GM23248 (cell line): ENCODE measurements around the gene ERI2. TPM values are rescaled to one million over a fixed set of nuclear protein-coding genes. Genes with fewer than 3 reads are reported as not detected.
"Not testable (repeated sequence)": the region's sequence is repeated elsewhere in the genome, so short reads cannot be mapped to it uniquely, and the experiment has no call there.

Experiments
- DNase-seq: peaks from one replicate; pipeline ENCODE4 v3.0.0-alpha.2; 2015
- H2AFZ ChIP-seq: fragments of 200-600 bp; sonication (generic); 2 replicates; pipeline ENCODE4 v1.6.1; 2016; ENCODE audit warnings: antibody characterized with exemption
- H3F3A ChIP-seq: fragments of 200-600 bp; sonication (generic); 2 replicates; pipeline ENCODE4 v1.6.1; 2016; ENCODE audit warnings: mild to moderate bottlenecking, antibody characterized with exemption, mixed run types; ENCODE audit not compliant: insufficient read depth
- H3K27ac ChIP-seq: fragments of 200-600 bp; sonication (generic); 2 replicates; pipeline ENCODE4 v1.5.1; 2016; ENCODE audit warnings: mild to moderate bottlenecking
- H3K27me3 ChIP-seq: fragments of 200-600 bp; sonication (generic); replicated peaks from 2 replicates; pipeline ENCODE4 v1.6.1; 2016; ENCODE audit warnings: mild to moderate bottlenecking; ENCODE audit not compliant: insufficient read depth
- H3K36me3 ChIP-seq: fragments of 200-600 bp; sonication (generic); 2 replicates; pipeline ENCODE4 v1.6.1; 2016; ENCODE audit warnings: low read depth, mild to moderate bottlenecking
- H3K4me1 ChIP-seq: fragments of 200-600 bp; sonication (generic); 2 replicates; pipeline ENCODE4 v1.6.1; 2016; ENCODE audit warnings: mild to moderate bottlenecking; ENCODE audit not compliant: insufficient read depth
- H3K4me2 ChIP-seq: fragments of 200-600 bp; sonication (generic); one replicate; pipeline ENCODE4 v1.6.1; 2016; ENCODE audit warnings: mild to moderate bottlenecking; ENCODE audit not compliant: unreplicated experiment
- H3K4me3 ChIP-seq: fragments of 200-600 bp; sonication (generic); 2 replicates; pipeline ENCODE4 v1.5.1; 2016; ENCODE audit warnings: mild to moderate bottlenecking
- H3K79me2 ChIP-seq: fragments of 200-600 bp; sonication (generic); 2 replicates; pipeline ENCODE4 v1.6.1; 2016; ENCODE audit warnings: mild to moderate bottlenecking; ENCODE audit not compliant: insufficient read depth
- H3K9ac ChIP-seq: fragments of 200-600 bp; sonication (generic); 2 replicates; pipeline ENCODE4 v1.6.1; 2016; ENCODE audit warnings: mild to moderate bottlenecking
- H3K9me2 ChIP-seq: fragments of 200-600 bp; sonication (generic); 2 replicates; pipeline ENCODE4 v1.6.1; 2016; ENCODE audit warnings: mixed run types, mild to moderate bottlenecking, moderate library complexity; ENCODE audit not compliant: insufficient read depth
- H3K9me3 ChIP-seq: fragments of 200-600 bp; sonication (generic); one replicate; pipeline ENCODE4 v1.6.1; 2017; ENCODE audit warnings: low read depth
- H4K20me1 ChIP-seq: fragments of 200-600 bp; sonication (generic); 2 replicates; pipeline ENCODE4 v1.6.0; 2016; ENCODE audit not compliant: insufficient read depth
- EZH2 ChIP-seq: fragments of 200-600 bp; sonication (generic); IDR thresholded peaks from 2 replicates; pipeline ENCODE4 v1.6.1; 2018; ENCODE audit warnings: antibody characterized with exemption, mild to moderate bottlenecking; ENCODE audit not compliant: insufficient read depth, poor library complexity, severe bottlenecking
- EZH2phosphoT487 ChIP-seq: fragments of 200-600 bp; sonication (generic); IDR thresholded peaks from 2 replicates; pipeline ENCODE4 v1.6.1; 2018; ENCODE audit warnings: antibody characterized with exemption, moderate library complexity, mild to moderate bottlenecking, low read depth; ENCODE audit not compliant: insufficient read depth
- WGBS, 2 experiments: methylation state at CpG; one replicate each; pipeline ENCODE4 v1.1.6; 2015 to 2017; ENCODE audit warnings: low lambda C conversion rate in 2 of 2, low coverage in 1 of 2; ENCODE audit errors: missing lambda C conversion rate in 2 of 2; 5-methylcytosine and 5-hydroxymethylcytosine counted together
- in situ Hi-C: fragments of 300-500 bp; cut with MboI; formaldehyde crosslinking; loops from 2 replicates; pipeline ENCODE4 v1.15.0; 2020
- polyA plus RNA-seq: library from polyadenylated mRNA; unstranded; fragments of >200 nt; fragmentation: Nextera tagmentation; extraction: Ambion mirVana; gene quantifications from 2 replicates; pipeline ENCODE4 v1.2.1, GENCODE V29; 2016
- total RNA-seq: library from RNA; depleted of rRNA; stranded (reverse); fragments of >200 nt; shearing (Covaris generic); gene quantifications from 2 replicates; pipeline ENCODE4 v1.2.3, GENCODE V29; 2014

Gene ERI2
- total and polyA plus RNA-seq, 2 experiments from 2014 or later, result 13.2 to 13.6 TPM

DNA sequence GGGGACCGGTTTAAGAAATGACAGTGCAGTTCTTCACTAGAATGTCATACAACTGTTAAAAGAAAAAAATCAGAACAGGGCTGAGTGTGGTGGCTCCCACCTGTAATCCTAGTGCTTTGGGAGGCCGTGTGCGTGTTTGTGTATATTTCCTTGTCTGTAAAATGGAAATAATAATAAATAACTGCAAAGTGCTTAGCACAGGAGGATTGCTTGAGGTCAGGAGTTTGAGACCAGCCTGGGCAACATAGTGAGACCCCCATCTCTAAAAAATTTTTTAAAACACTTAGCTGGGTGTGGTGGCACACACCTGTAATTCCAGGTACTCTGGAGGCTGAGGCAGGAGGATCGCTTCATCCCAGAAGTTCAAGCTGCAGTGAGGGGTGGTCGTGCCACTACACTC, 40.0 kb downstream of the ERI2 start:
- H3K9me2 ChIP-seq, result no peaks in the 10 kb centered on the region
- no peaks in the 10 kb centered on the region for H3K9me3 ChIP-seq
- in situ Hi-C loops, result no loop called here
- no peaks in the 10 kb centered on the region for H3K27me3 ChIP-seq
- no peak overlapping the region for H3K9ac ChIP-seq
- no peaks in the 10 kb centered on the region for H3K36me3 ChIP-seq
- H3K27ac ChIP-seq, result no peak overlapping the region
- WGBS, 2 experiments, result 69 to 70% methylated on average over 5 of the region's 5 CpGs
- no peaks in the 10 kb centered on the region for H3K79me2 ChIP-seq
- no peak for DNase-seq
- H4K20me1 ChIP-seq, result no peaks in the 10 kb centered on the region
- TF ChIP-seq EZH2 (no peak), EZH2phosphoT487 (no peak)
- no peaks in the 10 kb centered on the region for H3F3A ChIP-seq
- no peak overlapping the region for H2AFZ ChIP-seq
- H3K4me1 ChIP-seq, result no peaks in the 10 kb centered on the region
- H3K4me3 ChIP-seq, result no peak overlapping the region
- no peak overlapping the region for H3K4me2 ChIP-seq

DNA sequence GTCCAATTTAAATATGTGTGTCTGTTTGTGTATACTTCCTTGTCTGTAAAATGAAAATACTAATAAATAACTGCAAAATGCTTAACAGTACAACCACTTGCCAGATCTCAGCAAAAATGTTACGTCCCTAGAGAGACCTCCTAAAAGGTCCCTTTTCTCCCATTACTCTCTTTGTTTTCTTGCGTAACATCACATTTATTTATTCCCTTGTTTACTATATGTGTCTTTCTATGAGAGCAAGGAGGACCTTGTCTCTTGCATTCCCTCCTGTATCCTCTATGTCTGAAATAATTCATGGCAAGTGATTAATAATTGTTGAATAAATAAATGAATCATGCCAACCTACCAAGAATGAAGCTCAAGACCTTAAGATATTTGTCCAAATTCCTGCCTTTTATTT, 40.5 kb downstream of the ERI2 start:
- DNase-seq, result no peak
- Histone ChIP-seq H3K4me1 (no peaks in the 10 kb centered on the region), H3F3A (no peaks in the 10 kb centered on the region), H3K9me3 (no peaks in the 10 kb centered on the region), H3K36me3 (no peaks in the 10 kb centered on the region), H4K20me1 (no peaks in the 10 kb centered on the region), H3K27me3 (no peaks in the 10 kb centered on the region), H3K79me2 (no peaks in the 10 kb centered on the region), H3K27ac (no peak overlapping the region), H3K4me2 (no peak overlapping the region), H3K9me2 (no peaks in the 10 kb centered on the region), H2AFZ (no peak overlapping the region), H3K4me3 (no peak overlapping the region), H3K9ac (no peak overlapping the region)
- in situ Hi-C loops, result no loop called here
- TF ChIP-seq EZH2phosphoT487, result no peak
- no peak for TF ChIP-seq EZH2
- WGBS, 2 experiments, result 77 to 83% methylated on average over 2 of the region's 2 CpGs

DNA sequence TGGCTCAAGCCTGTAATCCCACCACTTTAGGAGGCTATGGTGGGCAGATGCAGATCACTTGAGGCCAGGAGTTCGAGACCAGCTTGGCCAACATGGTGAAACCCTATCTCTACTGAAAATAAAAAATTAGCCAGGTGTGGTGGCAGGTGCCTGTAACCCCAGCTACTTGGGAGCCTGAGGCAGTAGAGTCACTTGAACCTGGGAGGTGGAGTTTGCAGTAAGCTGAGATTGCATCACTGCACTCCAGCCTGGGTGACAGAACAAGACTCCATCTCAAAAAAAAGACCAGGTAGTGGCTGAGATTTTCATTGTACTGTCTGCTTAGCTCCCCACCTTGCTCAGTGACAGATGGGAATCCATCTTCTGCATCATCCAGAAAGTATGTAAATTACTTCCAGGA, 41.8 kb downstream of the ERI2 start:
- H3K9me2 ChIP-seq, H3K4me1 ChIP-seq, H3K4me2 ChIP-seq, H3K27ac ChIP-seq, H3K36me3 ChIP-seq, DNase-seq, in situ Hi-C loops, H3K79me2 ChIP-seq, H3K9ac ChIP-seq, H3K27me3 ChIP-seq, H4K20me1 ChIP-seq, H3F3A ChIP-seq, H3K9me3 ChIP-seq, H3K4me3 ChIP-seq: not testable (repeated sequence)
- peak overlapping the region; percentile 98; the same call in 1 of the 2 replicates for H2AFZ ChIP-seq
- 38 to 50% methylated on average over 1 of the region's 1 CpG for WGBS, 2 experiments

DNA sequence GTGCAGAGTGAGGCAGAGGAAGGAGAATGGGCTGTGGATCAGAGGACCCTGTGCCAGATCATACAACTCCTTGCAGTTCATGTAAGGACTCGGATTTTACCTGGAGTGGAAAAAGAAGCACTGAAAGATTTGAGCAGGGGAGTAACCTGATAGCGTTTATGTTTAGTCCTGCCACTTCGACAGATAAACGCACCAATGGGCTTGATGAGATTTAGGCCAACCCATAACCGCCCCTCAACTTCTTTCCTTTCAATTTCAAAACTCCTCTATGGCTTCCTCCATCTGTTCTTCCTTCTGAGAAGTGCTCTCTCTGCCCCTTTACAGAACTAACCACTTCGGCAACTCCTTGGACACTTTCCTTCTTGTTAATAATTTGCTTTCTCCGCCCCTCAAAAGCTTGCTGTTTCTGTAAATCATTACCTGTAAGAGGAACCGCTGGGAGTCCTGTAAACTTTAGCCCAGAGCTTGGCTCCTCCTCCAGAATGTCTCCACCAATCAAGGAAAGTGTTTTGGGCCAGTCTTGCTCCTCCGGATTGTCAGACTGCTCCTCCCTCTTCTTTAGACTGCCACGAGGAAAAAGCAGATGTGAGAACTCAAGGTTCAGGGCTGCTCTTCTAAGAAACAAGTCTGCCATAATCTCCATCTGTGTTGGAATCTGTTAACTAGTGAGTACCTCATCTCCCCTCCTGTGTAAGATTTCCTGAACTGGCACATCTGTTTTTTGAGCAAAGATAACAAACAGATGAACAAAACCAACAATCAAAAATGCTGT, 42.6 kb downstream of the ERI2 start, which contains the start of gene ACSM3:
Gene ACSM3 (plus strand): TSS at position 554 of the 772 bp plus-strand sequence. CDS start 6,021 bp downstream, outside the sequence.
- peak within 1 kb of the TSS; percentile 67 for H3K9ac ChIP-seq
- peak within 1 kb of the TSS; percentile 85 for H3K4me3 ChIP-seq
- no peaks in the 10 kb centered on the region for H3F3A ChIP-seq
- in situ Hi-C loops, result no loop called here
- no peaks in the 10 kb centered on the region for H3K79me2 ChIP-seq
- no peaks in the 10 kb centered on the region for H3K9me3 ChIP-seq
- H3K27me3 ChIP-seq, result no peaks in the 10 kb centered on the region
- H3K36me3 ChIP-seq, result no peaks in the 10 kb centered on the region
- no peaks in the 10 kb centered on the region for H4K20me1 ChIP-seq
- no peaks in the 10 kb centered on the region for H3K4me1 ChIP-seq
- 23 to 25% methylated on average over 10 of the region's 10 CpGs for WGBS, 2 experiments
- peak within 1 kb of the TSS; percentile 98 for H2AFZ ChIP-seq
- no peak within 1 kb of the TSS for H3K27ac ChIP-seq
- H3K4me2 ChIP-seq, result peak within 1 kb of the TSS; percentile 80
- H3K9me2 ChIP-seq, result no peaks in the 10 kb centered on the region
- no peak for TF ChIP-seq EZH2phosphoT487
- TF ChIP-seq EZH2, result no peak
- peak; percentile 74 for DNase-seq
